GM12878 (cell line): Measurements from ENCODE around the gene PHB1. TPM values are rescaled to one million over a fixed set of nuclear protein-coding genes. Genes with fewer than 3 reads are reported as not detected.

Source experiments
- ATAC-seq: fragments of 200-7000 bp; cut with Tn5 transposase; 3 replicates; pipeline ENCODE4 v1.9.1; 2020; ENCODE audit warnings: mild to moderate bottlenecking, moderate library complexity
- BruUV-seq: library from RNA; stranded (reverse); fragments of 400-500 nt; replicated peaks from 2 replicates; lab custom pipeline; 2021; lab: Mats Ljungman, UMichigan
- CTCF ChIA-PET: fragments of 300-600 bp; sonication (Branson Sonifier 250); formaldehyde crosslinking; extraction: SDS; loops from one replicate; lab custom pipeline; 2021; ENCODE audit warnings: inconsistent platforms; lab: Yijun Ruan, JAX
- POLR2A ChIA-PET: fragments of 350-600 bp; formaldehyde crosslinking; extraction: SDS; loops from one replicate; lab custom pipeline; 2021; ENCODE audit warnings: inconsistent platforms; lab: Charles Lee
- RAD21 ChIA-PET: fragments of 300-600 bp; sonication (Branson Sonifier 250); formaldehyde crosslinking; loops from one replicate; lab custom pipeline; 2023; ENCODE audit warnings: antibody characterized with exemption; ENCODE audit not compliant: unreplicated experiment; lab: Charles Lee
- SMC1A ChIA-PET: fragments of 300-600 bp; sonication (Branson Sonifier 250); formaldehyde crosslinking; loops from one replicate; lab custom pipeline; 2023; ENCODE audit not compliant: unreplicated experiment, uncharacterized antibody; lab: Charles Lee
- DNase-seq: peaks from one replicate; pipeline ENCODE4 v3.0.0-alpha.2; 2011; ENCODE audit warnings: low read depth, low spot score
- FAIRE-seq: peaks from 3 replicates; lab custom pipeline; 2011; peaks lifted over from hg19 to GRCh38; lab: Jason Lieb, UNC
- H2AFZ ChIP-seq: 2 replicates; pipeline ENCODE4 v1.6.0; 2011; ENCODE audit warnings: low read depth, low read length, control low read depth; ENCODE audit not compliant: control insufficient read depth
- H3K27ac ChIP-seq: 2 replicates; pipeline ENCODE4 v1.5.1; 2011; ENCODE audit warnings: control low read depth; ENCODE audit not compliant: control insufficient read depth, insufficient read depth
- H3K27me3 ChIP-seq, 2 experiments: replicated peaks in 1 of 2; 2 replicates each; pipeline versions ENCODE4 v1.6.0 to v1.6.1; 2011; ENCODE audit warnings: low read length in 1 of 2; ENCODE audit not compliant: control insufficient read depth in 2 of 2, insufficient read depth in 2 of 2
- H3K36me3 ChIP-seq, 2 experiments: 2 replicates each; pipeline ENCODE4 v1.5.1; 2011; ENCODE audit warnings: low read length in 1 of 2; ENCODE audit not compliant: control insufficient read depth in 2 of 2, insufficient read depth in 2 of 2
- H3K4me1 ChIP-seq: 2 replicates; pipeline ENCODE4 v1.6.1; 2011; ENCODE audit warnings: mild to moderate bottlenecking, low read length, moderate library complexity, mixed read lengths; ENCODE audit not compliant: control insufficient read depth, insufficient read depth
- H3K4me2 ChIP-seq: 2 replicates; pipeline ENCODE4 v1.6.0; 2011; ENCODE audit warnings: control low read depth; ENCODE audit not compliant: control insufficient read depth, insufficient read depth
- H3K4me3 ChIP-seq: fragments of 200-600 bp; sonication (generic); 2 replicates; pipeline ENCODE4 v1.5.1; 2016
- H3K79me2 ChIP-seq: 2 replicates; pipeline ENCODE4 v1.6.0; 2011; ENCODE audit warnings: low read length; ENCODE audit not compliant: control insufficient read depth, insufficient read depth
- H3K9ac ChIP-seq: 2 replicates; pipeline ENCODE4 v1.8.0; 2011; ENCODE audit warnings: low read length, control low read depth, mixed read lengths; ENCODE audit not compliant: control insufficient read depth, insufficient read depth
- H3K9me3 ChIP-seq: replicated peaks from 3 replicates; pipeline ENCODE4 v1.5.1; 2011; ENCODE audit warnings: mild to moderate bottlenecking, low read length; ENCODE audit not compliant: control insufficient read depth, insufficient read depth
- H4K20me1 ChIP-seq: 2 replicates; pipeline ENCODE4 v1.6.0; 2011; ENCODE audit not compliant: control insufficient read depth, insufficient read depth
- ETV6 ChIP-seq, 2 experiments: fragments of 450-650 bp in 1 of 2; IDR thresholded peaks in 1 of 2; conservative IDR thresholded peaks in 1 of 2; 2 replicates each; pipeline ENCODE4 v1.6.1; 2014; ENCODE audit warnings: antibody characterized with exemption in 1 of 2, borderline replicate concordance in 1 of 2, low read depth in 1 of 2, mild to moderate bottlenecking in 1 of 2, moderate library complexity in 1 of 2
- FOXK2 ChIP-seq: fragments of 450-650 bp; IDR thresholded peaks from 2 replicates; pipeline ENCODE4 v1.6.1; 2017; ENCODE audit warnings: mild to moderate bottlenecking, moderate library complexity
- IKZF1 ChIP-seq: fragments of 450-650 bp; conservative IDR thresholded peaks from 2 replicates; pipeline ENCODE4 v1.6.1; 2017; ENCODE audit warnings: antibody characterized with exemption, mild to moderate bottlenecking
- JUND ChIP-seq: IDR thresholded peaks from 2 replicates; pipeline ENCODE4 v1.6.1; 2012; ENCODE audit warnings: low read depth, mild to moderate bottlenecking, low read length, improper control_type of control experiment, moderate library complexity
- KLF5 ChIP-seq: fragments of 450-650 bp; IDR thresholded peaks from 2 replicates; pipeline ENCODE4 v1.6.1; 2014; ENCODE audit warnings: mild to moderate bottlenecking; ENCODE audit not compliant: partially characterized antibody
- MEF2A ChIP-seq: IDR thresholded peaks from 2 replicates; pipeline ENCODE4 v1.6.1; 2011; ENCODE audit warnings: low read depth, mild to moderate bottlenecking, low read length, moderate library complexity; ENCODE audit not compliant: insufficient read depth
- MTA2 ChIP-seq: fragments of 450-650 bp; IDR thresholded peaks from 2 replicates; pipeline ENCODE4 v1.6.1; 2016; ENCODE audit warnings: low read depth, mild to moderate bottlenecking, moderate library complexity
- NFIC ChIP-seq: IDR thresholded peaks from 2 replicates; pipeline ENCODE4 v1.6.1; 2012; ENCODE audit warnings: low read depth, mild to moderate bottlenecking, inconsistent platforms, low read length, moderate library complexity
- NFYB ChIP-seq: IDR thresholded peaks from 2 replicates; pipeline ENCODE4 v1.6.1; 2011; ENCODE audit warnings: low read depth, mild to moderate bottlenecking, low read length, improper control_type of control experiment, moderate library complexity; ENCODE audit not compliant: insufficient read depth
- POLR2A ChIP-seq: IDR thresholded peaks from 2 replicates; pipeline ENCODE4 v1.6.1; 2011; ENCODE audit warnings: low read depth, mild to moderate bottlenecking, low read length
- RUNX3 ChIP-seq: IDR thresholded peaks from 2 replicates; pipeline ENCODE4 v1.6.1; 2012; ENCODE audit warnings: low read length, inconsistent platforms
- WGBS: methylation state at CpG from one replicate; pipeline ENCODE4 v1.1.6; 2016; ENCODE audit warnings: low lambda C conversion rate; ENCODE audit not compliant: insufficient replicate concordance, insufficient coverage; ENCODE audit errors: missing lambda C conversion rate; 5-methylcytosine and 5-hydroxymethylcytosine counted together
- in situ Hi-C: fragments of 300-500 bp; cut with MboI; formaldehyde crosslinking; loops from 9 replicates; pipeline ENCODE4 v1.14.3; 2018; ENCODE audit warnings: mixed read lengths
- intact Hi-C: fragments of 100-400 bp; cut with micrococcal nuclease; formaldehyde crosslinking; loops from one replicate; pipeline ENCODE4 v1.14.2; 2022; ENCODE audit not compliant: unreplicated experiment
- polyA plus RNA-seq, 11 experiments: library from polyadenylated mRNA; depleted of rRNA in 4 of 11; unstranded in 6 of 11; stranded (reverse) in 5 of 11; fragments of >200 nt; fragmentation: Nextera tagmentation in 4 of 11; fragmentation: Illumina TruSeq in 1 of 11; extraction: Ambion mirVana in 4 of 11; extraction: Trizol in 1 of 11; gene quantifications; 1 replicate in 1 of 11; 2 replicates in 10 of 11; pipeline versions ENCODE4 v1.2.1 to v1.2.3, GENCODE V29; 2011 to 2016; ENCODE audit warnings: inconsistent platforms in 2 of 11, missing spikeins in 2 of 11, low read depth in 1 of 11
- total RNA-seq, 4 experiments: library from RNA; depleted of rRNA in 3 of 4; stranded (reverse); fragments of >200 nt in 3 of 4; fragmentation: Illumina TruSeq in 1 of 4; extraction: Trizol in 1 of 4; gene quantifications; 2 replicates each; pipeline versions ENCODE4 v1.2.1 to v1.2.3, GENCODE V29; 2013 to 2021
- TF ChIP-seq, protein P1 (sequence below): fragments of 450-650 bp; IDR thresholded peaks from 2 replicates; pipeline ENCODE4 v1.6.1; 2018; ENCODE audit warnings: mild to moderate bottlenecking, low read depth, moderate library complexity; ENCODE audit not compliant: partially characterized antibody
- TF ChIP-seq, protein P2 (sequence below): fragments of 450-650 bp; IDR thresholded peaks from 2 replicates; pipeline ENCODE4 v1.6.1; 2017; ENCODE audit warnings: mild to moderate bottlenecking, moderate library complexity
- TF ChIP-seq, protein P3 (sequence below): fragments of 450-650 bp; conservative IDR thresholded peaks from 2 replicates; pipeline ENCODE4 v1.6.1; 2017; ENCODE audit warnings: mild to moderate bottlenecking, moderate library complexity

Gene PHB1
- total and polyA plus RNA-seq, 10 of the 15 experiments (the other 5 are each of a cell fraction or from before 2014, with no cell fraction given) = 117 to 466 (median 248) TPM

DNA sequence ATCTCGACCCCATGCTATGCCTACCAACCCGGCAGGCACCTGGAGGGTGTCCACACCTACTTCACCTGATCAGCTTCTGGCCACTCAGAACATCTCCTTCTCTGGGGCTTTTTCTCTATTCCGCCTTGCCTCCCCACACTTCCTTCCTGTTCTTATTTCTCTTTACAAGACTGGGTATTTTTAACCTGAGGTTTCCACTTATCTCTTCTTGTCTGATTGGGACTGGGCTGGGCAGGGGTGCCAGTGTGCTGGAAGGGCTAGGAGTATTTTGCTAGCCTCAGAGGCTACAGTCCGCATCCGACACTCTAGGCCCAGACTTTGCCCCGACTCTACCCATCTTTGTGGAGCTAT is 26.4 kb downstream of the PHB1 start:
- ChIA-PET SMC1A (interaction anchor here (1.1 to 4.6 kb wide), 8 partner anchors 10 to 169 kb away, joined by 3 to 22 read pairs (median 4); no protein-coding TSS in a partner anchor), POLR2A (interaction anchor here (0.8 kb wide), 1 partner anchor 64 kb away, joined by 3 read pairs; no protein-coding TSS in a partner anchor), RAD21 (interaction anchor here (1.4 to 3.0 kb wide), 2 partner anchors 11 to 20 kb away, joined by 3 to 10 read pairs; no protein-coding TSS in a partner anchor), CTCF (interaction anchor here (1.5 to 7.4 kb wide), 5 partner anchors 19 to 169 kb away, joined by 3 to 71 read pairs (median 5); no protein-coding TSS in a partner anchor)
- DNase-seq = no peak
- in situ Hi-C loops (no loop called here), intact Hi-C loops (no loop called here)
- WGBS = 3% methylated on average over 6 of the region's 6 CpGs
- Histone ChIP-seq H3K79me2 (no peaks in the 10 kb centered on the region), H3K4me3 (no peak overlapping the region), H3K27ac (peak overlapping the region; percentile 55), H3K36me3 (no peaks in the 10 kb centered on the region), H3K9ac (no peak overlapping the region; the same call in 1 of the 2 replicates), H3K9me3 (no peaks in the 10 kb centered on the region), H3K4me1 (peaks cover 39% of the 10 kb centered on the region), H3K27me3 (no peaks in the 10 kb centered on the region; a peak in 1 of 4 replicates), H2AFZ (peak overlapping the region; percentile 66), H3K4me2 (peak overlapping the region; percentile 80), H4K20me1 (no peaks in the 10 kb centered on the region)
- peak; percentile 89 for FAIRE-seq
- BruUV-seq = no TSS peak
- ATAC-seq = peak; percentile 77
- TF ChIP-seq, protein P1, sequence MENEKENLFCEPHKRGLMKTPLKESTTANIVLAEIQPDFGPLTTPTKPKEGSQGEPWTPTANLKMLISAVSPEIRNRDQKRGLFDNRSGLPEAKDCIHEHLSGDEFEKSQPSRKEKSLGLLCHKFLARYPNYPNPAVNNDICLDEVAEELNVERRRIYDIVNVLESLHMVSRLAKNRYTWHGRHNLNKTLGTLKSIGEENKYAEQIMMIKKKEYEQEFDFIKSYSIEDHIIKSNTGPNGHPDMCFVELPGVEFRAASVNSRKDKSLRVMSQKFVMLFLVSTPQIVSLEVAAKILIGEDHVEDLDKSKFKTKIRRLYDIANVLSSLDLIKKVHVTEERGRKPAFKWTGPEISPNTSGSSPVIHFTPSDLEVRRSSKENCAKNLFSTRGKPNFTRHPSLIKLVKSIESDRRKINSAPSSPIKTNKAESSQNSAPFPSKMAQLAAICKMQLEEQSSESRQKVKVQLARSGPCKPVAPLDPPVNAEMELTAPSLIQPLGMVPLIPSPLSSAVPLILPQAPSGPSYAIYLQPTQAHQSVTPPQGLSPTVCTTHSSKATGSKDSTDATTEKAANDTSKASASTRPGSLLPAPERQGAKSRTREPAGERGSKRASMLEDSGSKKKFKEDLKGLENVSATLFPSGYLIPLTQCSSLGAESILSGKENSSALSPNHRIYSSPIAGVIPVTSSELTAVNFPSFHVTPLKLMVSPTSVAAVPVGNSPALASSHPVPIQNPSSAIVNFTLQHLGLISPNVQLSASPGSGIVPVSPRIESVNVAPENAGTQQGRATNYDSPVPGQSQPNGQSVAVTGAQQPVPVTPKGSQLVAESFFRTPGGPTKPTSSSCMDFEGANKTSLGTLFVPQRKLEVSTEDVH = no peak
- TF ChIP-seq NFYB = peak; percentile 49; the same call in 1 of the 2 replicates
- peak; percentile 54; the same call in 1 of the 2 replicates for TF ChIP-seq MEF2A
- TF ChIP-seq ETV6 (conservative IDR thresholded peaks at IDR 0.05 in 1 of 2, IDR thresholded peaks at IDR 0.05 in 1 of 2; ENCODE audit: borderline replicate concordance in 1 of 2, low read depth in 1 of 2) = peak in 1 of 2 experiments; percentile 91; a peak in 2 of 4 replicates
- peak; percentile 44; the same call in 1 of the 2 replicates for TF ChIP-seq RUNX3
- TF ChIP-seq, protein P2, sequence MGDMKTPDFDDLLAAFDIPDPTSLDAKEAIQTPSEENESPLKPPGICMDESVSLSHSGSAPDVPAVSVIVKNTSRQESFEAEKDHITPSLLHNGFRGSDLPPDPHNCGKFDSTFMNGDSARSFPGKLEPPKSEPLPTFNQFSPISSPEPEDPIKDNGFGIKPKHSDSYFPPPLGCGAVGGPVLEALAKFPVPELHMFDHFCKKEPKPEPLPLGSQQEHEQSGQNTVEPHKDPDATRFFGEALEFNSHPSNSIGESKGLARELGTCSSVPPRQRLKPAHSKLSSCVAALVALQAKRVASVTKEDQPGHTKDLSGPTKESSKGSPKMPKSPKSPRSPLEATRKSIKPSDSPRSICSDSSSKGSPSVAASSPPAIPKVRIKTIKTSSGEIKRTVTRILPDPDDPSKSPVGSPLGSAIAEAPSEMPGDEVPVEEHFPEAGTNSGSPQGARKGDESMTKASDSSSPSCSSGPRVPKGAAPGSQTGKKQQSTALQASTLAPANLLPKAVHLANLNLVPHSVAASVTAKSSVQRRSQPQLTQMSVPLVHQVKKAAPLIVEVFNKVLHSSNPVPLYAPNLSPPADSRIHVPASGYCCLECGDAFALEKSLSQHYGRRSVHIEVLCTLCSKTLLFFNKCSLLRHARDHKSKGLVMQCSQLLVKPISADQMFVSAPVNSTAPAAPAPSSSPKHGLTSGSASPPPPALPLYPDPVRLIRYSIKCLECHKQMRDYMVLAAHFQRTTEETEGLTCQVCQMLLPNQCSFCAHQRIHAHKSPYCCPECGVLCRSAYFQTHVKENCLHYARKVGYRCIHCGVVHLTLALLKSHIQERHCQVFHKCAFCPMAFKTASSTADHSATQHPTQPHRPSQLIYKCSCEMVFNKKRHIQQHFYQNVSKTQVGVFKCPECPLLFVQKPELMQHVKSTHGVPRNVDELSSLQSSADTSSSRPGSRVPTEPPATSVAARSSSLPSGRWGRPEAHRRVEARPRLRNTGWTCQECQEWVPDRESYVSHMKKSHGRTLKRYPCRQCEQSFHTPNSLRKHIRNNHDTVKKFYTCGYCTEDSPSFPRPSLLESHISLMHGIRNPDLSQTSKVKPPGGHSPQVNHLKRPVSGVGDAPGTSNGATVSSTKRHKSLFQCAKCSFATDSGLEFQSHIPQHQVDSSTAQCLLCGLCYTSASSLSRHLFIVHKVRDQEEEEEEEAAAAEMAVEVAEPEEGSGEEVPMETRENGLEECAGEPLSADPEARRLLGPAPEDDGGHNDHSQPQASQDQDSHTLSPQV = no peak
- no peak for TF ChIP-seq KLF5
- TF ChIP-seq, protein P3, sequence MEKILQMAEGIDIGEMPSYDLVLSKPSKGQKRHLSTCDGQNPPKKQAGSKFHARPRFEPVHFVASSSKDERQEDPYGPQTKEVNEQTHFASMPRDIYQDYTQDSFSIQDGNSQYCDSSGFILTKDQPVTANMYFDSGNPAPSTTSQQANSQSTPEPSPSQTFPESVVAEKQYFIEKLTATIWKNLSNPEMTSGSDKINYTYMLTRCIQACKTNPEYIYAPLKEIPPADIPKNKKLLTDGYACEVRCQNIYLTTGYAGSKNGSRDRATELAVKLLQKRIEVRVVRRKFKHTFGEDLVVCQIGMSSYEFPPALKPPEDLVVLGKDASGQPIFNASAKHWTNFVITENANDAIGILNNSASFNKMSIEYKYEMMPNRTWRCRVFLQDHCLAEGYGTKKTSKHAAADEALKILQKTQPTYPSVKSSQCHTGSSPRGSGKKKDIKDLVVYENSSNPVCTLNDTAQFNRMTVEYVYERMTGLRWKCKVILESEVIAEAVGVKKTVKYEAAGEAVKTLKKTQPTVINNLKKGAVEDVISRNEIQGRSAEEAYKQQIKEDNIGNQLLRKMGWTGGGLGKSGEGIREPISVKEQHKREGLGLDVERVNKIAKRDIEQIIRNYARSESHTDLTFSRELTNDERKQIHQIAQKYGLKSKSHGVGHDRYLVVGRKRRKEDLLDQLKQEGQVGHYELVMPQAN = no peak
- 0 out of 2 replicates have a peak, but pooled peaks have one; percentile 47 for TF ChIP-seq POLR2A
- TF ChIP-seq FOXK2 = no peak
- TF ChIP-seq MTA2 = no peak
- no peak for TF ChIP-seq JUND
- 0 out of 2 replicates have a peak, but pooled peaks have one; percentile 21 for TF ChIP-seq IKZF1
- 0 out of 2 replicates have a peak, but pooled peaks have one; percentile 44 for TF ChIP-seq NFIC
